ENCODE data around the gene CYP11A1.

DNA sequence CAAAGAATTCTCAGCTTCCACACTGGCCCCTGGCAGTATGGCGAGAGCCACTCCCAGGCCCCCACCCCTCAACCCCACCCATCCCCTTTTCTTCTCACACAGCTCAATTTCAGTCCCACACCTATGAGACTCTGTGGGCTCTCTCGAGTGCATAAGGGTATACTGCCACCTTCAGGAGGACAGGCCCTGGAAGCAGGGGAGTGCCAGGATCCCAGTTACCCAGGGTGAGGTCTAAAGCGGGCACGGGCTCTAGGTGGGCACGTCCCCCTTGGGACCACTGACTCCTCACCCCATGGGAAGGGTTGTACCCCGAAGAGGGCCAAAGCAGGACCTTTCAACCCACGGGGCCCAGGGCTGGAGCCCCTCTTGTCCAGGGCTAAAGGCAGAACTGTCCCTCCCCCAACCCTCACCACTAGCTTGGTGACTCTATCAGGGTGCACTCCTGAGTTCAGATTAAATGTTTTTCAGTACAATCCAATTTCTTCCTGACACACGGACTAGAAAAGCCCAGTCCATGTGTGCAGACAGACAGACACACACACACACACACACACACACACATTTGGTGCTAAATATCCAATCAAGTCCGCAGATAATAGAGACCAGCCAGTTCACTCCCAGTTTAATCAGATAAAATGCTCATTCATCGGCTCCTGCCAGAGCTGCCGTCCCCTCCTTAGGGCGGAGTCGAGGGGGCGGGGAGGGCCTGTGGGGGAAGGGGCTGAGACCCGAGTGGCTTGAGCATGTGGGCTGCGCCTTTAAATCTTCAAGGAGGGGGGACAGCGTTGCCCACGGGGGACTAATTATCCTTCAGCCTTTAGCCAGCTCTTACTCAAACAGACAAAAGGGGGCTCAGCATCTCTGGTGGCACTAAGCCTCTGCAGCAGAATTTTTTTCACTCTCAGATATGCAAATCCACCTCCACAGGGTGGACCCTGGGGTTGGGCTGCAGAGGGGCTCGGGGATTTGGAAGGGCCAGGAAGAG lies 59.3 kb downstream of the CYP11A1 start:
- TF ChIP-seq POLR2AphosphoS5 (IDR thresholded peaks at IDR 0.05; ENCODE audit: low read depth, low read length) (no peak; the same call in 1 of the 2 replicates), TAF1 (IDR thresholded peaks at IDR 0.05; ENCODE audit: borderline replicate concordance, insufficient read depth, low read length) (no peak), REST (IDR thresholded peaks at IDR 0.05; ENCODE audit: insufficient read depth in 1 of 2, low read depth in 2 of 2, low read length in 2 of 2) (no peak)
